GM18951 (cell line): ENCODE measurements around the gene SLC16A5.
A peak's percentile ranks its signal among the peaks of the same experiment; 100 is the strongest.

Experiments used
- POLR2A ChIP-seq: IDR thresholded peaks from 4 replicates; pipeline ENCODE4 v1.6.1; 2011; ENCODE audit warnings: mild to moderate bottlenecking; ENCODE audit not compliant: insufficient read length, insufficient read depth; ENCODE audit errors: extremely low read depth
- in situ Hi-C: fragments of 300-500 bp; cut with MboI; formaldehyde crosslinking; loops from one replicate; pipeline ENCODE4 v1.12.0; 2022; ENCODE audit warnings: low sequenced_read_pairs, mixed read lengths, inconsistent platforms; ENCODE audit not compliant: unreplicated experiment

SLC16A5 gene

DNA sequence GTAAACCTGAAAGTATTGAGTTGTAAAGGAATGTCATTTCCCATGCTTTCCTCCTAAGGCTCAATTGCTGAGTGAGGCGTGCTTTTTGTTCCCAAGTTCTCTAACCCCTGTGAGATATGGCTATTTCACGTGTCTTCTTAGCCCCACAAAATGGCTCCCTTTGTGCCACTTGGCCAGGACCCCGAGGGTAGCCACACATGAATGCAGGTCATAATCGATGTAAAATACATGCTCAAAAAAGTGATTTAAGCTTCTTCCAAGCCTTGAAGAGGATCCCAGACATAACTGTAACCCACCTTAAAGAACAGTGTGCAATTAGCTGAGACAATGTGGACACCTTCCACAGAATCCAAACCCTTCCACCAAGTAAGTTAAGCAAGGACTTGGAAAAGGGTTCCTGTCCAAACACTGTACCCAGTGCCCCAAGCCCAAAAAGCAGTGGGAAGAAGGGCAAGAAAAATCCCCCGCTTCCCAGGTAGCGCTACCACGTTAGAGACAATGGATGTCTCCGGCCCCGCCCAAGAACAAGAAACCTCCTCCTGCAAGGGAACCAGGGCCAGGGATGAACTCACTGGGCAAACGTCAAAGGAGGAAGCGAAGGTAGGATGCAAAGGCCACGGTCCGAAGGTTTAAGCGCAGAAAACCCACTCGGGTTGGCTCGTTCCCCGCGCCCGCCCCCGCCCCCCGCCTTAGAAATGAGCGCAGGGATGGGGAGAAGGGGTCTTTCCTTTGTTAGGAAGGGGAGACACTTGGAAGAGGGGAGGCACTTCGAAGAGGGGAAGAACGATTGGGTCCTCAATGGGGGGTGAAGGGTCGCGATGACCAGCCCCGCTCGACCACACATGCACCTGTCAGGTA, 65.4 kb downstream of the SLC16A5 start:
- in situ Hi-C loops, result no loop called here
- TF ChIP-seq POLR2A, result peak; percentile 12

GRCh38 chr17:75153780-75154194, 66.0 kb downstream of the SLC16A5 start:
- in situ Hi-C loops, result no loop called here
- no peak for TF ChIP-seq POLR2A

- in situ Hi-C loops, result no loop called here
- peak; percentile 100 for TF ChIP-seq POLR2A
Measured at GRCh38 chr17:75154195-75155106, 66.7 kb downstream of the SLC16A5 start, which contains the start of gene JPT1. Gene JPT1, minus strand, starts transcription at chr17:75154512. Its CDS starts 115 bp downstream, at chr17:75154397.

GRCh38 chr17:75155191-75155601, 67.4 kb downstream of the SLC16A5 start:
- in situ Hi-C loops, result no loop called here
- TF ChIP-seq POLR2A, result no peak
